ENCODE data around the gene ATP8A2. TPM values are rescaled to one million over a fixed set of nuclear protein-coding genes. Genes with fewer than 3 reads are reported as not detected.

ATP8A2 gene
- total RNA-seq, 1 donor from 2014 or later: 1.3 TPM

GRCh38 chr13:25372284-25373081, 709 bp downstream of the ATP8A2 start:
- Histone ChIP-seq H3K9ac (ENCODE audit: low read length) (no peak overlapping the region), H3K9me3 (ENCODE audit: insufficient read depth, low read depth, low read length) (peaks cover 3% of the 10 kb centered on the region), H3K27ac (ENCODE audit: low read depth, low read length) (no peak overlapping the region), H3K79me2 (ENCODE audit: insufficient read depth, low read length) (no peaks in the 10 kb centered on the region), H3K4me3 (ENCODE audit: insufficient read depth, low read depth, low read length) (peak overlapping the region; percentile 44), H4K20me1 (ENCODE audit: insufficient read depth, low read length) (no peaks in the 10 kb centered on the region), H3K4me1 (ENCODE audit: insufficient read depth, low read length) (no peaks in the 10 kb centered on the region), H3K27me3 (ENCODE audit: insufficient read depth, low read length) (peaks cover 56% of the 10 kb centered on the region), H2AFZ (ENCODE audit: low read depth, low read length) (peak overlapping the region; percentile 60), H3K36me3 (ENCODE audit: insufficient read depth, low read length) (no peaks in the 10 kb centered on the region), H3K4me2 (ENCODE audit: low read length) (peak overlapping the region; percentile 85)
- H3K27ac Mint-ChIP-seq (ENCODE audit: unreplicated experiment): no peak overlapping the region
- no peaks in the 10 kb centered on the region for H3K4me1 Mint-ChIP-seq (ENCODE audit: low read depth, unreplicated experiment)
- peaks cover 3% of the 10 kb centered on the region for H3K9me3 Mint-ChIP-seq (ENCODE audit: unreplicated experiment)
- FAIRE-seq: no peak
- TF ChIP-seq CTCF (IDR thresholded peaks at IDR 0.05; ENCODE audit: insufficient read depth, low read depth, low read length) (no peak), EZH2 (IDR thresholded peaks at IDR 0.05; ENCODE audit: insufficient read depth, low read length) (peak; percentile 85)
- H3K27me3 Mint-ChIP-seq (ENCODE audit: low read depth, unreplicated experiment): peaks cover 40% of the 10 kb centered on the region
- DNase-seq (ENCODE audit: low read depth): no peak
- H3K4me3 Mint-ChIP-seq (ENCODE audit: unreplicated experiment): peak overlapping the region; percentile 72
- H3K36me3 Mint-ChIP-seq (ENCODE audit: low read depth, unreplicated experiment): no peaks in the 10 kb centered on the region

GRCh38 chr13:25375727-25376358, 4.1 kb downstream of the ATP8A2 start:
- peaks cover 38% of the 10 kb centered on the region for H3K27me3 ChIP-seq (ENCODE audit: insufficient read depth, low read length)
- H3K27ac ChIP-seq (ENCODE audit: low read depth, low read length): no peak overlapping the region
- H4K20me1 ChIP-seq (ENCODE audit: insufficient read depth, low read length): no peaks in the 10 kb centered on the region
- H3K27ac Mint-ChIP-seq (ENCODE audit: unreplicated experiment): no peak overlapping the region
- H3K79me2 ChIP-seq (ENCODE audit: insufficient read depth, low read length): no peaks in the 10 kb centered on the region
- no peaks in the 10 kb centered on the region for H3K36me3 ChIP-seq (ENCODE audit: insufficient read depth, low read length)
- peaks cover 3% of the 10 kb centered on the region for H3K9me3 Mint-ChIP-seq (ENCODE audit: unreplicated experiment)
- TF ChIP-seq EZH2 (IDR thresholded peaks at IDR 0.05; ENCODE audit: insufficient read depth, low read length): no peak
- peak; percentile 59 for TF ChIP-seq CTCF (IDR thresholded peaks at IDR 0.05; ENCODE audit: insufficient read depth, low read depth, low read length)
- no peak overlapping the region for H3K4me2 ChIP-seq (ENCODE audit: low read length)
- H2AFZ ChIP-seq (ENCODE audit: low read depth, low read length): no peak overlapping the region
- no peak overlapping the region for H3K4me3 Mint-ChIP-seq (ENCODE audit: unreplicated experiment)
- peaks cover 3% of the 10 kb centered on the region for H3K9me3 ChIP-seq (ENCODE audit: insufficient read depth, low read depth, low read length)
- no peak overlapping the region for H3K9ac ChIP-seq (ENCODE audit: low read length)
- FAIRE-seq: no peak
- no peak overlapping the region for H3K4me3 ChIP-seq (ENCODE audit: insufficient read depth, low read depth, low read length)
- DNase-seq (ENCODE audit: low read depth): no peak
- peaks cover 2% of the 10 kb centered on the region for H3K4me1 Mint-ChIP-seq (ENCODE audit: low read depth, unreplicated experiment)
- H3K36me3 Mint-ChIP-seq (ENCODE audit: low read depth, unreplicated experiment): no peaks in the 10 kb centered on the region
- H3K27me3 Mint-ChIP-seq (ENCODE audit: low read depth, unreplicated experiment): peaks cover 29% of the 10 kb centered on the region
- H3K4me1 ChIP-seq (ENCODE audit: insufficient read depth, low read length): no peaks in the 10 kb centered on the region

Data from astrocyte (in vitro differentiated cells and primary cell).